ENCODE measurements around the gene EFNA3. TPM values are rescaled to one million over a fixed set of nuclear protein-coding genes. Genes with fewer than 3 reads are reported as not detected.

EFNA3 gene
- total RNA-seq, 4 donors from 2014 or later, result 0.84 to 1.8 (median 1.6) TPM; not detected in 1

- no peak for ATAC-seq (ENCODE audit: low FRiP score)
- no peak for DNase-seq (ENCODE audit: low spot score)
- no peak for TF ChIP-seq CTCF (IDR thresholded peaks at IDR 0.05)
Measured at GRCh38 chr1:155079487-155080311, 1.1 kb downstream of the EFNA3 start.

DNA sequence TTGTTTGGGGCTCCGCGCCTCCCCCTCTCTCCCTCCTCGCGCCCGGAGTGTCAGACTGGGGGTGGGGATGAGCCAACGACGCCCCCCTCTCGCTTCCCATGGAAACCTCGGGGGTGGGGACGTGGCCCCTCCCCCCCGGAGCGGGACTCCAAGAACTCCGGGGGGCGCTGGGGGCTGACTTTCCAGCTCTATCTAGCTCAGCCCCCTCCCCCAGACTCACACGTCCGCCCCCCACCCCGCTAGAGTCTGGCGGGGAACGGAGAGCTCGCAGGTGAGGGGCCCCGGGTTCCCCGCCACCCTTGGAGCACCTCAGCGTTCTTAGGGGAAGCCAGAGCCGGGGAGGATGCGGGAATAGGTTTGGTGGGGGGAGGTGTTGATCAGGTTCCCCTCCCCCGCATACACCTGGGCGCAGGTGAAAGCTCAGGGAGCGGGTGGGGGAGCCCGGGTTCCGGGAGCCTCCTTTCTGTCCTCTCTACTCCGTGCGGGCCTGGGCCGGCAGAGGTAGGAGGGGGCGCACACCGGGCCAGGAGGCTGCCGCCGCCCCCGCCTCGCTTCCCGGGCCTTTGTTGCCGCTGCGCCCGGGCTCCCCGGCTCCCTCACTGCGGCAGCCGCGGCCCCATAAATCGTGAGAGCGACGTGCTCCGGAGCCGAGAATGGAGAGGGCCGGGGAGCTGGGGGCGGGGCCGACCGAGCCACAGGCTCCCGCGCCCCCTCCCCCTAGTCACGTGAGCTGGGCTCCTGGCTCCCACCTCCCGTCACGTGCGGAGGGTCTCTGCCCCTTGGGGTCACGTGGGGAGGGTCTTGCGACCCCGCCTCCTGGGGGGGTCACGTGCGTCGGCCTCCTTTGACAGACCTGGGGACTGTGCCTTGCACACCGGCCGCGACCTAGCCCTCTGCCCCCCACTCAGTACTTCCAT lies 1.9 kb downstream of the EFNA3 start:
- ATAC-seq (ENCODE audit: low FRiP score) (no peak), DNase-seq (ENCODE audit: low spot score) (no peak)
- no peak for TF ChIP-seq CTCF (IDR thresholded peaks at IDR 0.05)

DNA sequence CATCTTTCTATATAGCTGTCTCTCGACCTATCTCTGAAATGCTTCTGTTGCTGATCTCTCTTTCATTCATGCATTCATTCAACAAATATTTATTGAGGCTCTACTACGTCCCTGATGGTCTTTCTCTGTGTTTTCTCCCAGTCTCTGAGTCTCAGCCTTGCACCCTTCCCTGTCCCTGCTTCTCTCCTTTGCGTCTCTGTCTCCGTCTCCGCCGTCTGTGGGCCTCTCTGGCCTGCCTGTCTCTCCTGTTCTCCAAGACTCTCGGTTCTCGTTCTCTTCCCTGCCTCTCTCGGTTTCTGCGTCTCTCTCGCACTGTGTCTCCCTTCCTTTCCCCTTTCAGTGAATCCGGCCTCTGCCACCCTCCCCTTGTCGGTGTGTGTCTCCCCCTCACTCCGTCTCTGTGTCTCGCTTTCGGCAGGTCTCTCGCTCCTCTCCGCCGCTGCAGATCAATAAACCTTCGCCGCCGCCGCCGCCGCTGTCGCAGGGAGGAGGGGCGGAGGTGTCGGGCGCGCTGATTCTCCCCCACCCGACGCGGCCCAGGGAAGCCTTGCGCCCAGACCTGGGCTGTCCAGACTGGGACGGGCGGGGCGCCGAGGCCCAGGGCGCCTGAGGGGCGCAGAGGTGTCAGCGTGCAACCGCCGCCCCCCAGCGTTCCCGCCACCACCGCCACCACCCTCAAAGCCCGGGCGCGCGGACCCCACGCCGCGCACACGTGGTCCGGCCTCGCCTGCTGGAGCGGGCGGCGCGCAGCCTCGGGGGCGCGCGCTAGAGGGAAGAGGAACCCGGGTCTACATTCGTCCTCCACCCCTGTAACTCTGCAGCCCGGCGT lies 3.0 kb downstream of the EFNA3 start:
- ATAC-seq (ENCODE audit: low FRiP score) (no peak), DNase-seq (ENCODE audit: low spot score) (no peak)
- TF ChIP-seq CTCF (IDR thresholded peaks at IDR 0.05), result no peak

- no peak for TF ChIP-seq CTCF (IDR thresholded peaks at IDR 0.05)
- no peak for DNase-seq (ENCODE audit: low spot score)
- no peak for ATAC-seq (ENCODE audit: low FRiP score)
Measured at GRCh38 chr1:155082301-155083051, 3.8 kb downstream of the EFNA3 start.

GRCh38 chr1:155083052-155083541 lies 4.5 kb downstream of the EFNA3 start:
- TF ChIP-seq CTCF (IDR thresholded peaks at IDR 0.05), result no peak
- ATAC-seq (ENCODE audit: low FRiP score) (no peak), DNase-seq (ENCODE audit: low spot score) (no peak)
